Keratinocyte (primary cell): Measurements from ENCODE around the gene LENG1.

Experiments
- CTCF ChIP-seq, 3 experiments: IDR thresholded peaks in 1 of 3; conservative IDR thresholded peaks in 1 of 3; optimal IDR thresholded peaks in 1 of 3; 2 replicates in 2 of 3; 3 replicates in 1 of 3; pipeline versions ENCODE3 to v1.5.1; 2011; ENCODE audit warnings: low read length in 3 of 3, mild to moderate bottlenecking in 3 of 3, moderate library complexity in 2 of 3, control low read depth in 1 of 3, inconsistent platforms in 1 of 3; ENCODE audit not compliant: insufficient read depth in 2 of 3; ENCODE audit errors: extremely low read depth in 1 of 3
- EZH2 ChIP-seq: IDR thresholded peaks from one replicate; pipeline ENCODE4 v1.6.1; 2012; ENCODE audit warnings: inconsistent platforms, mild to moderate bottlenecking, low read length, moderate library complexity

GRCh38 chr19:54168174-54168917, 8.8 kb upstream of the LENG1 start:
- TF ChIP-seq CTCF (optimal IDR thresholded peaks at IDR 0.05 in 1 of 3, IDR thresholded peaks at IDR 0.05 in 1 of 3, conservative IDR thresholded peaks at IDR 0.05 in 1 of 3; ENCODE audit: extremely low read depth in 1 of 3, insufficient read depth in 2 of 3, low read length in 3 of 3), result peak; percentile 82 to 97 (median 93)
- TF ChIP-seq EZH2, result no peak
